AG04449 (cell line): Measurements from ENCODE around the gene PRR3.

Source experiments
- CTCF ChIA-PET: fragments of 350-600 bp; formaldehyde crosslinking; extraction: SDS; loops from one replicate; lab custom pipeline; 2021; ENCODE audit warnings: antibody characterized with exemption; lab: Yijun Ruan, JAX
- POLR2A ChIA-PET: fragments of 400-600, 350-600 bp; formaldehyde crosslinking; extraction: SDS; loops from one replicate; lab custom pipeline; 2020; ENCODE audit warnings: antibody characterized with exemption, inconsistent platforms; lab: Yijun Ruan, JAX
- DNase-seq: peaks from one replicate; pipeline ENCODE4 v3.0.0-alpha.2; 2010; ENCODE audit warnings: low read depth, low spot score
- H3K4me3 ChIP-seq: 2 replicates; pipeline ENCODE4 v1.5.1; 2011; ENCODE audit warnings: low read depth, mild to moderate bottlenecking, control low read depth, low read length
- TF ChIP-seq, protein P1 (sequence below): IDR thresholded peaks from one replicate; pipeline ENCODE4 v1.5.1; 2011; ENCODE audit warnings: mild to moderate bottlenecking, moderate library complexity, low read length, control low read depth, inconsistent platforms; ENCODE audit not compliant: insufficient read depth; ENCODE audit errors: missing control alignments

Gene PRR3

DNA sequence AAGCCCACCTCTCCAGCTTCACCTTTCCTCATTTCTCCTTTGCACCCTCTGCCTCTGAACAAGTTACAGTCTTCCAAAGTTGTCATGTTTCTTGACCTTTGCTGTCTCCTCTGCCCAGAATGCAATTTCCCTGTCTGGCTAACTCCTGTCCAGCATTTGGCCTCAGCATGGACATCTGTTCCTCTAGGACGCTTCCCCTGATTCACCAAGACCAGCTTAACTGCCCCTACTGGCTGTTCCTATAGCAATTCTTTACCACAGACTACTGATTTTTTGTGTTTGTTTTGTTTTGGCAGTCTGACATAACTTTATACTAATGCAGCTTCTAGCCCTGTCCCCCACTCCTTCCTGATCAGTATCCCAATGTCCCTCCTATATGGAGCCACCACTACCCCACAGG is 14.2 kb upstream of the PRR3 start:
- no peak overlapping the region for H3K4me3 ChIP-seq
- POLR2A ChIA-PET, result interaction anchor here (0.6 kb wide), 1 partner anchor 71 kb away, joined by 3 read pairs; no protein-coding TSS in a partner anchor
- TF ChIP-seq, protein P1, sequence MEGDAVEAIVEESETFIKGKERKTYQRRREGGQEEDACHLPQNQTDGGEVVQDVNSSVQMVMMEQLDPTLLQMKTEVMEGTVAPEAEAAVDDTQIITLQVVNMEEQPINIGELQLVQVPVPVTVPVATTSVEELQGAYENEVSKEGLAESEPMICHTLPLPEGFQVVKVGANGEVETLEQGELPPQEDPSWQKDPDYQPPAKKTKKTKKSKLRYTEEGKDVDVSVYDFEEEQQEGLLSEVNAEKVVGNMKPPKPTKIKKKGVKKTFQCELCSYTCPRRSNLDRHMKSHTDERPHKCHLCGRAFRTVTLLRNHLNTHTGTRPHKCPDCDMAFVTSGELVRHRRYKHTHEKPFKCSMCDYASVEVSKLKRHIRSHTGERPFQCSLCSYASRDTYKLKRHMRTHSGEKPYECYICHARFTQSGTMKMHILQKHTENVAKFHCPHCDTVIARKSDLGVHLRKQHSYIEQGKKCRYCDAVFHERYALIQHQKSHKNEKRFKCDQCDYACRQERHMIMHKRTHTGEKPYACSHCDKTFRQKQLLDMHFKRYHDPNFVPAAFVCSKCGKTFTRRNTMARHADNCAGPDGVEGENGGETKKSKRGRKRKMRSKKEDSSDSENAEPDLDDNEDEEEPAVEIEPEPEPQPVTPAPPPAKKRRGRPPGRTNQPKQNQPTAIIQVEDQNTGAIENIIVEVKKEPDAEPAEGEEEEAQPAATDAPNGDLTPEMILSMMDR, result no peak
- DNase-seq, result no peak
- CTCF ChIA-PET, result interaction anchor here (0.7 to 23.8 kb wide), 21 partner anchors 11 to 544 kb away, joined by 3 to 788 read pairs (median 6); partner anchors contain the start of genes DHX16, GNL1 and PRR3

DNA sequence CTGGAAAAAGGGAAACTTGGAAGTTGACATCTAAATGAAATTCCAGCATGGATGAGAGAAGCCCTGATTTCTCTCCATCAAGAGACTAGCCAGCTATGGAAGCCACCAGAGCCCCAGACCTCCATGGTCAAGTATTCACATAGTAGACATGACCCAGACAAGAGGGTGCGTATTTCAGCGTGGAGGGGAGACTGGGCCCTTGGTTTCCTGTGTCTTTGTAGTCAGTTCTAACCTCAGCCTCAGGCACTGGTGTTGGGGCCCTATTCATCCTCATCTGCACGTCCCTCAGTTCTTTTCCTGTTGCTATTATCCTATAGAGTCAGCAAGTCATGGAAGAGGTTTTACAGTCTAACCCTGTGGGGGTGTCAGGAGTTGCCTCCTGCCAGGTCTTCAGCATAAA is 13.3 kb upstream of the PRR3 start:
- ChIA-PET CTCF (interaction anchor here (0.8 to 23.8 kb wide), 21 partner anchors 8 to 544 kb away, joined by 3 to 788 read pairs (median 12); partner anchors contain the start of genes DHX16, GNL1 and PRR3), POLR2A (no interaction called here)
- H3K4me3 ChIP-seq, result no peak overlapping the region
- TF ChIP-seq, protein P1, result no peak
- DNase-seq, result no peak

DNA sequence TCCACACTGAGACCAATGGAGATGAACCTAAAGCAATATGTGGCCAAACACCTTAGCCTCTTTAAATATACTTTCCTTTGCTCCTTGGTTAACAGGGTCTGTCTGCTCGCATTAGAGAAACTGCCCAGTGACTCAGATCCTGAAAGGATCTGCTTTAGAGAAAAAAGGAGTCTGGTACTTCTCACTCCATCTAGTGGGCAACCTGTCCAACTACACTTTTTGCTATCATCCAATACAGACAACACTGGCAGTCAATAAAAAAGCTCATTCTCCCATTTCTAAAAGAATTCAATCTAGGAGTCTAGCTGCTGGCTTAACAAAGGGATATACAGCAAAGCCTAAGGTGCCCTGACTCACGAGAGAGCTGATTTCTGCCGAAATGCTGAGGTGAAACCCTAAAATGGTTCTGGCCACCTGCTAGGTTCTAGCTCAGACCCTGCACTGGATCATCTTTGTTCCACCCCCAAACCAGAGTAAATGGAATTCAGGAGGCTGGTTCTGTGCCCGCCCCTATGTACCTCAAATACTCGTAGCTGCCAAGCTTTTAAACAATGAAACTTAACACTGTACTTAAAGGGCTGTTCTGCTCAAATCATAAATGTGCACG is 12.3 kb upstream of the PRR3 start:
- no peak for DNase-seq
- TF ChIP-seq, protein P1, result peak; percentile 67
- no peak overlapping the region for H3K4me3 ChIP-seq
- ChIA-PET POLR2A (interaction anchor here (0.7 to 0.8 kb wide), 2 partner anchors 12 to 13 kb away, joined by 3 read pairs; partner anchors contain the start of gene PRR3), CTCF (interaction anchor here (0.6 to 23.8 kb wide), 28 partner anchors 9 to 352 kb away, joined by 3 to 788 read pairs (median 6); partner anchors contain the start of genes GNL1 and PRR3)

DNA sequence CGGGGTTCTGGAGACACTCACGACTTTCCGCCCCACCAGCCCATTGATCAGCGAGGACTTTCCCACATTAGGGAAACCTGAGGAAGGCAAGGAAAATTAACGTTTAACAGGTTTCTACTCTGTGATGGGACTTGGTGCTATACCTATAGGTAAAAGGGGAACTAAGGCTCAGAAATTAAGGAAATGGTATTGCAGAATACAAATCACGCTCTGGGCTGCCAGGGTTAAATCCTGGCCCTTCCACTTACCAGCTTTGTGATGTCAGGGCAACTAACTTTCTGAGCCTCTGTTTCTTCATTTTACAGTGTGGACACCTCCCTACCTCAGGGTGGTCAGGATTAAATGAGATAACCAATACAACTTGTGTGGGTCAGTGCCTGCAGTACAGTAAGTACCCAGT is 9.6 kb upstream of the PRR3 start:
- TF ChIP-seq, protein P1, result no peak
- CTCF ChIA-PET, result interaction anchor here (8.1 to 23.8 kb wide), 4 partner anchors 6 to 64 kb away, joined by 69 to 788 read pairs (median 328); partner anchors contain the start of genes GNL1 and PRR3
- no peak for DNase-seq
- no peak overlapping the region for H3K4me3 ChIP-seq
- POLR2A ChIA-PET, result no interaction called here

DNA sequence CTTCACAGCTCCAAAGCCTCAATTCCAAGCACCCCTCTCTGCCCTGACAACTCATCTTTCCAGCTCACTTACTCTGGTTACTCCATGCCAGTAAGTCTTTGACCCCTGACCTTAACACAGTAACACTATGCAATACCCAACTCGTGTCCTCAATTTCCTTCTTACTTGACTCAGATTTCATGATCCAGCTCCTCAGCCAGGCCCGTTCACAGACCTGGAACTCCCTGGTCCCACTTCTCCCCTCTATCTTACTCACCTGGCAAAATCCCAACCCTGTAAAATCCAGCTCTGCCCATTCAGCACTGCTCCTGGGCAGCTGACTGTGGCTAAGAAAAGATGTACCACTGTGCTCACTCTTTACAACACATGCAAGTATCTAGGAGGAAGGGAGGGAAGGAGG is 8.7 kb upstream of the PRR3 start:
- no peak for DNase-seq
- ChIA-PET POLR2A (no interaction called here), CTCF (interaction anchor here (11.6 to 23.8 kb wide), 3 partner anchors 7 to 65 kb away, joined by 269 to 788 read pairs (median 388); no protein-coding TSS in a partner anchor)
- H3K4me3 ChIP-seq, result no peak overlapping the region
- TF ChIP-seq, protein P1, result no peak

DNA sequence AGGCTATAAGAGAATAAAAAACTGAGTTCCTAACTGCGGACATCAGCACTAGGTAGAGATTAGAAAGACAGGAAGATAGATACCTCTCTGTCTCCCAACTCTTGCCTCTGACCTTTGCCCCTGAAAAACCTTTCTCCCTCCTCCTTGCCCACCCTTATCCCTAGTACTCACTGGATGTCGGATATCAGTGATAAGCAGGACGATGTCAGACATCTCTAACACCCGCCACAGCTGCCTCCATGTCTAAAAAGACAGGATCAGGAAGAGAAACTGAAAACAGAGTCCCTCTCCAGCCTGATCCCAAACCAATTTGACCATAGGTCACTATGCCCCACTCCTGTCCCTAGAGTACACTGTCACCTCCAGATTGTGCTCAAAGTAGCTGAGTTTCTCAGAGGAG is 2.7 kb upstream of the PRR3 start:
- ChIA-PET POLR2A (interaction anchor here (0.6 to 1.1 kb wide), 2 partner anchors 8 to 9 kb away, joined by 3 to 4 read pairs; no protein-coding TSS in a partner anchor), CTCF (interaction anchor here (0.9 to 23.8 kb wide), 6 partner anchors 9 to 157 kb away, joined by 4 to 788 read pairs (median 9); no protein-coding TSS in a partner anchor)

More for the DNA sequence above, 2.7 kb upstream of the PRR3 start:
- DNase-seq, result no peak
- TF ChIP-seq, protein P1, result no peak
- H3K4me3 ChIP-seq, result no peak overlapping the region; the same call in 1 of the 2 replicates
